SKM-1 treated with dmso at 0.1 percent for 144 hours (cell line): ENCODE data around the gene TOR4A.
"Not testable (repeated sequence)": the region's sequence is repeated elsewhere in the genome, so short reads cannot be mapped to it uniquely, and the experiment has no call there.

Experiments used
- DNase-seq: peaks from one replicate; lab custom pipeline; 2025; ENCODE audit not compliant: unreplicated experiment; lab: John Stamatoyannopoulos, UW

The TOR4A gene

DNA sequence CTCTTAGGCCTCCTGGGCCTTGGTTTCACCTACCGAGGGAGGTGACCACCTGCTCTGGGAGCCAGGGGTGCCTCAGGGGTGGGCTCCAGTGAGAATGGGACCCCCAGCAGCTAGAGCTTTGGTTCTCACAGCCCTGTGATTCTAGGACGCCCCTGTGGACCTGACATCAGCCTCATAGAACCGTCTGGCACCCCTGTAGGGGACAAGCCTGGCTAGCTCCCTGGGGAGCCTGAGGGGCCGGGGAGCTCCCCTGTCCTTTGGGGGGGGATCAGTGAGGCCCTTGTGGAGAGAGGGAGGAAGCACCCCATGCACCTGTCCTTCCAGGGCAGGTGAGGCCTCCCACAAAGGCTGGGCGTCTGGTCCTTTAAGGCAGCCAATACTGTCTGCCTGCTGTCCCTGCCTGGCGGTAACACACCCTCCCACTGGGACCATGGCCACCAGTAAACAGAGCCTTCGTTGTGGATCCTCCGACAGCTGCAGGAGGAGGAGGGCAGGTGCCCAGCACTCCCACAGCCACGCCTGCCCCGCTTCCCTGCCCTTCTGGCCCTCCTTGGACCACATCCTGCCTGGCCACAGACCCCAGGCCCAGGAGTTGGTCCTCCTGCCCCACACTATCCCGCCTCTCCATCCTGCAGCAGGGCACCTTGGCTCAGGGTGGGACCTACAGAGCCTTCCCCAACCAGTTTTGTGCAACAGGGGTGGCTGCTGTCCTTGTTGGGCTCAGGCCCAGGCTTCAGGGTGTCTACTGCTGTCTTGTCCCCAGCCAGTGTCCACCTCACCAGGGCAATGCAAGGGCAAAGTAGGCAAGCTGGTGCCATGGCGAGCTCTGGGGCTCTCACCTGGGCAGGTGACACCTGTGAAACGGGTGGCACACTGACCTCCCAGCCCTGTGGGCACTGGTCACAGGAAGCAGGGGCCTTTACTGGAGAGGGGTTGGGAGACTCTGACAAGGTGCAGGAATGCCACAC, 39.5 kb upstream of the TOR4A start:
- DNase-seq: no peak

DNA sequence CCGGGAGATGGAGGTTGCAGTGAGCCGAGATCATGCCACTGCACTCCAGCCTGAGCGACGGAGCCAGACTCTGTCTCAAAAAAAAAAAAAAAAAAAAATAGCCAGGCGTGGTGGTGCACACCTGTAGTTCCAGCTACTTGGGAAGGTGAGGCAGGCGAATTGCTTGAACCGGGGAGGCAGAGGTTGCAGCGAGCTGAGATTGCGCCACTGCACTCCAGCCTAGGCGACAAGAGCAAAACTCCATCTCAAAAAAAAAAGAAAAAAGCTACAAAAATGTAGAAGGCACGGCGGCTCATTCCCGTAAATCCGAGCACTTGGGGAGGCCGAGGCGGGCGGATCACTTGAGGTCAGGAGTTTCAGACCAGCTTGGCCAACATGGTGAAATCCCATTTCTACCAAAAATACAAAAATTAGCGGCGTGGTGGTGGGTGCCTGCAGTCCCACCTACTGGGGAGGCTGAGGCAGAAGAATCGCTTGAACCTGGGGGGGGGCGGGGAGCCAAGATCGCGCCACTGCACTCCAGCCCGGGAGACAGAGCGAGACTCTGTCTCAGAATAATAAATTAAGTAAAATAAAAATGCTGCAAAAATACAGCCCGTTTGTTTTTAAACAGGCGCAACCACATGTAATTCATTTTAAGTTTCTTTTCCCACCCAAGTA, 37.9 kb upstream of the TOR4A start:
- not testable (repeated sequence) for DNase-seq

DNA sequence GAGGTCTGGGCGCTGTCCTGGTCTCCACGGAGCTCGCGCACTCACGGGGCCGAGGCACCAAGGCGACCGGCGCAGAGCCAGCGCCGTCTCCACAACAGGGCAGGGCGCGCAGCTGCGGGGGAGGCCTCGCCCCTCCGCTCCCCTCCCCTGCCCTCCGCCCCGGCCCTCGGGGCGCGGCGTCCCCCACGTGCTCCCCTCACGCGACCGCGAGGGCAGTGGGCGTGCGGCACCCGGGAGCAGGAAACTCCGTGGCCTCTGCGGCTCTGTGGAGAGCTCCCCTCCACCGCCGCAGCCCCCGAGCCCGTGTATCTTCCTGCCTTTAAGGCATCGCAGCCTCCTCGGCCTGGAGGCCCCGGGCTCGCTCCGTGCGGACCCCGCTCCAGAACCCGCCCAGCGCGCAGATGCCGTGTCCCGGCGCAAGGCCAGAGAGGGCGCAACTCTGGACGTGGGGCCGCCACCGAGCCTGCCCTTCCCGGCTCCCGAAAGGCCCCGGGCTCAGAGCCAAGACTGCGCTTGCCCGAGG, 37.1 kb upstream of the TOR4A start:
- peak; percentile 62 for DNase-seq

DNA sequence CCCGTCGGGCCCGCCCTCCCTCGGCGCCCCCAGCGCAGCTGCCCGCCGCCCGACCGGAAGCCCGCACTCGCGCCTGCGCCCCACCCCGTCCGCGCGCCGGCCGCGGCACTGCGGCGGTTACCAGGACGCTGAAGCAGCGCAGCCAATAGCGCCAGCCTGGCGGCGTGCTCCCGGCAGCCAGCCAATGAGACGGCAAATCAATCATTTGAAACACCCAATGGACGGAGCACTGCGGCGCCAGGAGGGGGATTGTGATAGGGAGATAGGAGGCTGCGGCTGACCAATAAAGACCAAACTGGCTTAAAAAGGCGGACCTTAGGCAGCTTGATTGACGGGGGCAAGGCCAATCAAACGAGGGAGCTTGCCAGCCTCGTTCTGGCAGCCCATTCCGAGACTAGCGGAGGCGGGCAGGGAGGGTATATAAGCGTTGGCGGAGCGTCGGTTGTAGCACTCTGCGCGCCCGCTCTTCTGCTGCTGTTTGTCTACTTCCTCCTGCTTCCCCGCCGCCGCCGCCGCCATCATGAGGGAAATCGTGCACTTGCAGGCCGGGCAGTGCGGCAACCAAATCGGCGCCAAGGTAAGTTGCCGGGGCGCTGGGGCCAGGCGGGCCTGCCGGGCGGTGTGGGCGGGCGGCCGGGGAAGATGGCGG, 36.6 kb upstream of the TOR4A start, which contains the start of gene TUBB4B:
Gene TUBB4B (plus strand): TSS at position 447 of the 649 bp plus-strand sequence. CDS start 74 bp downstream, at position 521.
- peak; percentile 99 for DNase-seq

DNA sequence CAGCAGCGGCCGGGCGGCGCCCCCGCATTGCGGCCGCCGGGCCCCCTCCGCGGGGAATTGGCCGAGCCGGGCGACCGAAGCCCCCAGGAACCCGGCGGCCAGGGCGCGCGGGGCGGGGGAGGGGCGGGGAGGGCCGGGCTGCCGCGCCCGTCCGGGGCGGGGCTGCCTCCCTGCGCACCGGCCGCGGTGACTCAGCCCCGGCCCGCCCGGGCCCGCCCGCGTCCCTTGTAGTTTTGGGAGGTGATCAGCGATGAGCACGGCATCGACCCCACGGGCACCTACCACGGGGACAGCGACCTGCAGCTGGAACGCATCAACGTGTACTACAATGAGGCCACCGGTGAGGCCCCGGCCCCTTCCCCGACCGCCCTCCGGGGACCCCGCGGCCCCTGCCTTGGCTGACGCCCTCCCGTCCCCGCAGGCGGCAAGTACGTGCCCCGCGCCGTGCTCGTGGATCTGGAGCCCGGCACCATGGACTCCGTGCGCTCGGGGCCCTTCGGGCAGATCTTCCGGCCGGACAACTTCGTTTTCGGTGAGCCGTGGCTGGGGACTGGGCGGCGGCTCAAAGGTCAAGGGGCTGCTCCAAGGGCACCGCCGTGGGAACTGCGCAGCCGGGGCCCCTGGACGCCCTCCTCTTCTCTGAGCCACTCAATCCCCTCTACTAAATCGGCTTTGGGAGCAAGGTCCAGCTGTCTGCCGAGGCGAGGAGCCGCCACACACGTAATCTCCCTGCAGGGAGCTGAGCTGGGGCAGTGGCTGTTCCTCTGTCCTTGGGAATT, 35.8 kb upstream of the TOR4A start:
- DNase-seq: no peak

DNA sequence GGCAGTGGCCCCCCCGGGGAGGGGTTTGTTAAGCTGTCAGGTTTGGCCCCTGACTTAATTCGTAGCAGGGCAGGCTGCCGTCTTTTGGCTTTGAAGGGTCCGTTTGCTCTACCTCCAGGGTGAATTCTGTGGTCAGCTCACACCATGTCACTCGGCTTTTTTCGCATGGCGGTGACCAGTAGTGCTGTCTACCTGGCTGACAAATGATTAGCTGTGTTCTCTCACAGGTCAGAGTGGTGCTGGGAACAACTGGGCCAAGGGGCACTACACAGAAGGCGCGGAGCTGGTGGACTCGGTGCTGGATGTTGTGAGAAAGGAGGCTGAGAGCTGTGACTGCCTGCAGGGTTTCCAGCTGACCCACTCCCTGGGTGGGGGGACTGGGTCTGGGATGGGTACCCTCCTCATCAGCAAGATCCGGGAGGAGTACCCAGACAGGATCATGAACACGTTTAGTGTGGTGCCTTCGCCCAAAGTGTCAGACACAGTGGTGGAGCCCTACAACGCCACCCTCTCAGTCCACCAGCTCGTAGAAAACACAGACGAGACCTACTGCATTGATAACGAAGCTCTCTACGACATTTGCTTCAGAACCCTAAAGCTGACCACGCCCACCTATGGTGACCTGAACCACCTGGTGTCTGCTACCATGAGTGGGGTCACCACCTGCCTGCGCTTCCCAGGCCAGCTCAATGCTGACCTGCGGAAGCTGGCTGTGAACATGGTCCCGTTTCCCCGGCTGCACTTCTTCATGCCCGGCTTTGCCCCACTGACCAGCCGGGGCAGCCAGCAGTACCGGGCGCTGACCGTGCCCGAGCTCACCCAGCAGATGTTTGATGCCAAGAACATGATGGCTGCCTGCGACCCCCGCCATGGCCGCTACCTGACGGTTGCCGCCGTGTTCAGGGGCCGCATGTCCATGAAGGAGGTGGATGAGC, 35.0 kb upstream of the TOR4A start:
- DNase-seq: no peak

DNA sequence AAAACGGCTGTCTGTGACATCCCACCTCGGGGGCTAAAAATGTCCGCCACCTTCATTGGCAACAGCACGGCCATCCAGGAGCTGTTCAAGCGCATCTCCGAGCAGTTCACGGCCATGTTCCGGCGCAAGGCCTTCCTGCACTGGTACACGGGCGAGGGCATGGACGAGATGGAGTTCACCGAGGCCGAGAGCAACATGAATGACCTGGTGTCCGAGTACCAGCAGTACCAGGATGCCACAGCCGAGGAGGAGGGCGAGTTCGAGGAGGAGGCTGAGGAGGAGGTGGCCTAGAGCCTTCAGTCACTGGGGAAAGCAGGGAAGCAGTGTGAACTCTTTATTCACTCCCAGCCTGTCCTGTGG, 34.3 kb upstream of the TOR4A start:
- not testable (repeated sequence) for DNase-seq

DNA sequence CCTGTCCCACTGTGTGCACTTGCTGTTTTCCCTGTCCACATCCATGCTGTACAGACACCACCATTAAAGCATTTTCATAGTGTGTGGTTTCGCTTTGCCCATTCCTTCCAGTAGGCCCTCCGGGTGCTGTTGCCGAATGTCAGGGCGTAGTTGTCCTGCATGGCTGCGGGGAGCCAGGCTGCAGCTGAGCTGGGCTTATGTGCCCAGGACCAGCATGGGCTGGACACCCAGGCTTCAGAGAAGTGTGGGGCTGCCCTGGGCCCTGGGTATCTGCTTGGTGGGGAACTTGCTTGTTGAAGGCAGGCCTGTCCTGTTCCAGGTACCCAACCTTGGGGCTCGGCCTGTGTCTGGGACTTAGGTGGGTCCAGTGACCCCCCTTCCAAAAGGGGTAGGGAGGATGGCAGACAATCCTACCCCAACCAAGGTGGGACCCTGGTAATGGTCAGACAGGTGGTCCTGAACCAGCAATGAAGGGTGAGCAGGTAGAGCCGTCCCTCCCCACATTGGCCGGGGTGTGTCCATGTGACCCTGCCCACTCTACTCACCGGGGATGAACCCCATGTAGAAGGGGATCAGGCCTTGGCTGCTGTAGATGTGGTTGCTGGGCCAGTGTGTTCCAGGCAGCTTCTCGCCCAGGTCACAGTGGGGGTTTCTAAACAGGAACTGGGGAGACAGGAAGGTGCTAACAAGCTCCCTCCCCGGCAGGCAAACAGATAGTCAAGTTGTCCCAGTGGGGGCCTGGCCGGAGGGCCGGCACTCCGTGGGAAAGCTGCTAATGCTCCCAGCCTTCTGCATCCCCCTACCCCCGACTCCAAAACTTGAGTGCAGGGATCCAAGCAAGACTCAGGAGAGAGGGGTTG, 33.7 kb upstream of the TOR4A start:
- no peak for DNase-seq

DNA sequence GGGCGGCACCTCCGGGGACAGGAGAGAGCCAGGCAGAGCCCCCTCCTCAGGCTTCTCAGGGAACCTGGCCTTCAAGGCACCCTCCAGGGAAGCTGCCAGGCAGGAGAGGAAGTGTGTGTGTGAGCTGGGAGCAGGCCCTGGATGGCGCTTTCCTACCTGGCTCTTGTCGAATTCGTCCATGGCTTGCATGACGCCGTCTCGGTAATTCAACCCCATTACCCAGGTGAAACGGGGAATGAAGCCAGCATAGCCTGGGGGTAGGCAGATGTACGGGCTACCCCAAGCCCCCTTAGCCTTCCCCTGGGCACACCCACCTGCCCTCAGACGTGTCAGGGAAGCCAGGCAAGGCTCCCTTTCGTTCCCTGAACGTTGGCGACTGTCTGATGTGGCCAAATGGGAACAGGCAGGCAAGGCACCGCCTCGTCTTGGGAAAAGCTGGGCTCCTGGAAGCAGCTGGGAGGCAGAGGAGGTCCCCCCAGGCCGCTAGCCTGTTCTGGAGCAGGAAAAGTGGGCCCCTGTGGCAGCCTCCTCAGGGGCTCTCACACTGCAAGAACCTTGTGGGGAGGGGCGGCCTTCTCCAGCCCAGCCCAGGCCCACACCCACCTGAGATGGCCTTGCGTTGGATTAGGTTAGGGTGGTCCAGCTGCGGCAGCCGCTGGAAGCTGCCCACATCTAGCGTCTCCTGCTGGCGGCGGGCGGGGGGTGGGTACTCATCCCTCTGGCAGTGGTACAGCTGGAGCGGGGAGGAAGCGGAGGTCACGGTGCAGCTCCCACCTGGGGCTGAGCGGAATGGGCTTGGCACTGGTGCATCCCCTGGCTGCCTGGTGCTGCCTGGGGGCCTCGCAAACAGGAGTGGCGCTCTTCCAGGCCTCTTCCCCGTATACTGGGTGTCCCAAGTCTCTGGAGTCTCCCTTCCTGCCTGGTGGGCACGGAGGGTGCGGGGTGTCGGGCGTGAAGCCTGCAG, 32.8 kb upstream of the TOR4A start:
- no peak for DNase-seq

DNA sequence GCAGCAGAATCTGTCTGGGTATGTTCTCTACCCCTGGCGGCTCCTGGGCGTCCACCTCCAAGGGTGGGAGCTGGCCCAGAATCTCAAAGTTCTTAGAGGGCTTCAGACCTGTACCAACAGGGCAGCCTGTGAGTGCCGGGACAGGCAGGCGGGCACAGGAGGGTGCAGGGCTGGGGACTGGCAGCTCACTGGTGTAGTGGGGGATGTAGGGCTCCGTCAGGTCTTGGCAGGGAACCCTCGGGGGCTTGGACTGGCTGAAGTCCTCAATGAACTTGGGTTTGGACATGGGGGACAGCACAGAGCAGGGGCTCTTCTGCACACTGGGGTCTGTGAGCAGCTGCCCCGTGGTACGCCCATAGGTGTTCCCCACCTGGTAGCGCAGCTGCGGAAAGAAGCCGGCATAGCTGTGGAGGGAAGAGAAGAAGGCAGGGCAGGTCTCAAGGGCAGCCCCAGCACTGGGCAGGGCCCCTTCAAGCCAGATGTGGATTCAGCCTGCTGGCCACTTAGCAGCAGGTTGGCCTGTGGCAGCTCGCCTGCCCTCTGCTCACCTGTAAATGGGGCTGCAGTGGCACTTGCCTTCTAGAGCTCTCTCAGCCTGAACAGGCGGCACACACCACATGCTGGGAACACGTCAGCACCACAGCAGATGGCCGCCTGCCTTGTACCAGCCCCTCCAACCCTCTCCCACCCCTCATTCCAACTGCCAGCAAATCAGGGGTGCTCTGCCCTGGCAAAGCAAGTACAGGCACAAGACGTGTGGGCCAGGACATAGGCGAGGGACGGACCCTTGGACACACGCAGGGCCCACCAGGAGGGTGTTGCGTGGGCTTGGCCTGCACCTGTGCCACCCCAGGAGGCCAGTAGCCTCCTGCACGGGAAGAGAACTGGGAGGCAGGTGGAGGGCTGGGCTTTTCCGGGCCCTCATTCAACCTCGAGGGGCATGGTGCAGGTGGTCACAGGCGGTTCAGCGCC, 31.8 kb upstream of the TOR4A start:
- DNase-seq: no peak

DNA sequence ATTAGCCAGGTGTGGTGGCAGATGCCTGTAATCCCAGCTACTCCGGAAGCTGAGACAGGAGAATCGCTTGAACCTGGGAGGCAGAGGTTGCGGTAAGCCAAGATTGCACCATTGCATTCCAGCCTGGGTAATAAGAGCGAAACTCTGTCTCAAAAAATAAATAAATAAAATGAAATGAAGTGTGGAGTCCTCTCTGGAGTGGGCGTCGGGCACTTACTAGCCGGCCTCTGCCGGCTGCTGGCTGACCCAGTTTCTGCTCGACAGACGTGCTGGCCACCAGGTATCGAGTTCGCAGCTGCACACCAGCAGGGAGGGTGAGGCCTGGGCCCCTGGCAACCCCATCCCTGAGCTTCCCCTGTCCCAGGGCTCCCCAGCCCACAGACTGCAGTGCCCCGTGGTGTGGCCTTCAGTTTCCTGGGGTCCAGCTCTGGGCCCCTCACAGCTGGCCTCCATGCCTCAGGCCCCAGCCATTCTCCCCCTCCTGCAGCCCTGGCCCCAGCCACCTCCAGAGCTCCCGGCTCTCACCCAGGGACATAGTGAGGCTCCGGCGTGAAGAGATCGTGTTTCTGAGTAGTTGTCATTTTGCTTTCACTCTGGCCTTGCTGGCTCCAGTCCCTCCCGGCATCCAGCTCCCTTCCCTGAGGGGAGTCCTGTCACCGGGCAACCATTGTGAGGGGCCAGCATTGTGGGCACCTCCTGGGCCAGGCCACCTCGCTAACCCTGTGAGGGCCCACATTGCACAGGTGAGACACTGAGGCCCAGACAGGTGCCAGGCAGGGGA, 30.2 kb upstream of the TOR4A start:
- DNase-seq: no peak

DNA sequence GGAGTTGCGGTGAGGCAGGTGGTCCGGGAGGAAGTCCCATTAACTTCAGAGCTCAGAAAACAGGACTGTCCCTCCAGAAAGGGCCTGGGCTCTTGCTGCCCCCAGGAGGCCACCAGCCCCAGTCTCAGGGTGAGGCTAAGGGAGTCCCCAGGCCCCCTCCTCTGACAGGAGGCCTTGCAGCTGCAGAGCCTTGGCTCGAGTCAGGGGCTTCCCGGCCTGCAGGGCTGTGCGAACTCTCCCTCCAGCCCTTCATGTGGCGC, 29.7 kb upstream of the TOR4A start:
- DNase-seq: no peak

DNA sequence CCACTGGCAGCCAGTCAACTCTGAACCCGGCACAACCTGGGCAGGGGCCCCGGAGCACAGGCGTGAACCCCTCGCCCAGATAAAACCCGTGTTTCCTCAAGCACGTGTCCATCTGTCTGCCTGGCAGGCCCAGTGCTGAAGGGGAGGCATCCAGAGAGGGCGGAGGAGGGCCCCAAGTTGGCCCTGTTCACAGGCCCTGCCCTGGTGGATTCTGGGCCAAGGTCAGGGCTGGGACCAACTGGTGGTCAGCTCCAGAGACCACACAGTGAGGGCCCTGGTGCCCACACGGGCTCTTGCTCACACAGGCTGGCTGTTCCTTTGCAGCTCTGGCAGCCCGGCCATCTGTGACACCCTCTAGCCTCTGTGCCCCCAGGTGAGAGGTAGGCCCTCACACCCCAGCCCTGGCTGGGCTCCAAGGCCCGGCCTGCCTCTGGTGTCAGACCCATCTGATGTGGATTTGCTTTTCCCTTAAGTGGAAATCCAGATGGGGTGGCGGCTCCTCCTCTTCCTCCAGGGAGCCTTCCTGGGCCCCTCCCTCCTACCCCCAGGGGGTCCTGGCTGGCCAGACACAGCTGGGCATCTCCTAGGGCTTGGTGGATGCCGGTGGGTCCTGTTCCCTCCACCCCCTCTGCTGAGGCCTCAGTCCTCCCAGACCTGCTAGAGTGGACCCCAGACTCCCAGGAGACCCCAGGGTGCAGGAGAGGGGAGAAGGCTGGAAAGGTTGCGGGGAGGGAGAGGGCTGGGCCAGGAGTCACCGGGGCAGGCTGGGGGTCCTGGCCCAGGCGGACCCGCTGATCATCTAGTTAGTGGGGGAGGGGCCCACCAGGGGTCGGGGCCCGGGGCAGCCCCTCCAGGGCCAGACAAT, 27.0 kb upstream of the TOR4A start:
- no peak for DNase-seq

DNA sequence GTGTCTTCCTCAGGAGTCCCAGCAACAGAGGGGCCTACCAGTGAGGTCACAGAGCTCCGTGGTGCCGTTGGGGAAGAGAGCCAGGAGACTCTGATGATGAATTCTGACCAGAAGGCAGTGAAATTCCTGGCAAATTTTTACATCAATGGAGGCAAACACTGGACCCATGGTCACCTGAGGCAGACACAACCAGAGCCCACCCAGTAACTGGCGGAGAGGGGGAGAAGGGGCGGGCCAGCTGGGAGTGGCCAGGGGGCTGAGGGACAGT, 26.4 kb upstream of the TOR4A start, which contains the start of gene STPG3:
Gene STPG3 (plus strand): TSS at position 93 of the 268 bp plus-strand sequence. CDS start 1 bp downstream, at position 94.
- no peak for DNase-seq
